Right forelimb (tissue), 1 donor: Measurements from ENCODE around the gene CATSPERZ.

ENCODE experiments used
- DNase-seq: peaks from one replicate; pipeline ENCODE4 v3.0.0-alpha.2; 2018

The CATSPERZ gene

DNA sequence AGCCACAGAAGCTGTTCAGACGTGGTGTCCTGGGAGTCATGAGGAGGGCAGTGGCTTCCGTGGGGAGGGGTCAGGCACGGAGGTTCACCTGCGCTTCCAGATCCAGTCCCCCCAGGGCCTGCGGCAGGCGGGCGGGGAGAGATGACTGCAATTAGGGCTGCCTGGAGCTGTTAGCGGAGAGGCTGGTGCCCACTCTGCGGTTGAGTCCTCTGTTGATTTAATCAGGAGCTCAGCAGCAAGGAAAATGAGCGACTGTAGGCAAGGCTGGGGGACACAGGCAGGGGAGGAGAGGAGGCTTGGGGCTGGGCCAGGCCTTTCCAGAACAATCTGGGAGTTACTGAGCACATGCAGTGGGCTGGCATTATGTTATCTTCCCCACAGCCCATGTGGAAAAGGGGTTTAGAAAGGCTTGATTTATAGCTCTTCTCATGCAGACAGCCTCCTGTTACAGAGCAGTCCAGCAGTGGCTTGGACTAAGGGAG lies 35.7 kb upstream of the CATSPERZ start:
- DNase-seq, result no peak

DNA sequence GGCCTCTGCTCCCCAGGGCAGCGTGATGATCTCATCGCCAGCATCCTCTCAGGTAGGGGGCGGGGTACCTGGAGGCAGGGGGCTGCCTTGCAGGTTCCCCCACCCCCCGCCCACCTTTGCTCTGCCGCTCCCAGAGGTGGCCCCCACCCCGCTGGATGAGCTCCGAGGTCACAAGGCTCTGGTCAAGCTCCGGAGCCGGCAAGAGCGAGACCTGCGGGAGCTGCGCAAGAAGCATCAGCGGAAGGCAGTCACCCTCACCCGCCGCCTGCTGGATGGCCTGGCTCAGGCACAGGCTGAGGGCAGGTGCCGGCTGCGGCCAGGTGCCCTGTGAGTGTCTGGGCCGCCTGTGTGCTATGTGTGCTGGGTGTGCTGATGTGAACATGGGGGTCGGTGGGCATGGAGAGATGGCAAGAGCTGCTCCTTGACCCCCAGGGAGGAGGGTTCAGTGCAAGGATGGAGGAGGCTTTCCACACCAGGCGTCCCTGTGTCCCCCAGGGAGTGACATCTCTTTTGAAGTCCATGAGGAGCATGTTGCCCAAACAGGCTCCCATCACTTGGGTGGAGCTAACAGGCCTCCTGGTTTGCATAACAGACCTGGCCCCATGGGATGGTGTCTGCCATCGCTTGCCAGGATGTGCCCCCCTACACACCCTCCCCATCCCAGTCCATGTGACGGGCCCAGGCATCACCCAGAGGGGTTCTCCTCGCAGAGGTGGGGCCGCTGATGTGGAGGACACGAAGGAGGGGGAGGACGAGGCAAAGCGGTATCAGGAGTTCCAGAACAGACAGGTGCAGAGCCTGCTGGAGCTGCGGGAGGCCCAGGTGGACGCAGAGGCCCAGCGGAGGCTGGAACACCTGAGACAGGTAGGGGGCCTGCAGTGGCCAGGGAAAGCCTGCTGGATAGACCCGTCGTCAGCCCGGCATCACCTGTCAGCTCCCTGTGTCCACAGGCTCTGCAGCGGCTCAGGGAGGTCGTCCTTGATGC lies 34.7 kb upstream of the CATSPERZ start:
- no peak for DNase-seq

DNA sequence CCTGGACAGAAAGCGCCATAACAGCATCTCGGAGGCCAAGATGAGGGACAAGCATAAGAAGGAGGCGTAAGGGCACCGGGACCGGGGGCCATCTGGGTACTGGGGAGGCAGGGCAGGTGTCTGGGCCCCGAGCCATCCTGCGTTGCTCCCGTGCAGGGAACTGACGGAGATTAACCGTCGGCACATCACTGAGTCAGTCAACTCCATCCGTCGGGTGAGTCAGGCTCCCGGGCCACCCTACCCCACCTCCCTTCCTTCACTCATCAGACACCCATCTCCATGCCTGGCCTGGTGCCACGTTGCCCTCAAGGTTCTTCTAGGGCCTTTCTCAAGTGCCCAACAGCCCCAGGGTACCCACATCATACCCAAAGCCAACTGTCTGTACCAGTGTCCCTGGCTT lies 33.8 kb upstream of the CATSPERZ start:
- DNase-seq, result no peak

DNA sequence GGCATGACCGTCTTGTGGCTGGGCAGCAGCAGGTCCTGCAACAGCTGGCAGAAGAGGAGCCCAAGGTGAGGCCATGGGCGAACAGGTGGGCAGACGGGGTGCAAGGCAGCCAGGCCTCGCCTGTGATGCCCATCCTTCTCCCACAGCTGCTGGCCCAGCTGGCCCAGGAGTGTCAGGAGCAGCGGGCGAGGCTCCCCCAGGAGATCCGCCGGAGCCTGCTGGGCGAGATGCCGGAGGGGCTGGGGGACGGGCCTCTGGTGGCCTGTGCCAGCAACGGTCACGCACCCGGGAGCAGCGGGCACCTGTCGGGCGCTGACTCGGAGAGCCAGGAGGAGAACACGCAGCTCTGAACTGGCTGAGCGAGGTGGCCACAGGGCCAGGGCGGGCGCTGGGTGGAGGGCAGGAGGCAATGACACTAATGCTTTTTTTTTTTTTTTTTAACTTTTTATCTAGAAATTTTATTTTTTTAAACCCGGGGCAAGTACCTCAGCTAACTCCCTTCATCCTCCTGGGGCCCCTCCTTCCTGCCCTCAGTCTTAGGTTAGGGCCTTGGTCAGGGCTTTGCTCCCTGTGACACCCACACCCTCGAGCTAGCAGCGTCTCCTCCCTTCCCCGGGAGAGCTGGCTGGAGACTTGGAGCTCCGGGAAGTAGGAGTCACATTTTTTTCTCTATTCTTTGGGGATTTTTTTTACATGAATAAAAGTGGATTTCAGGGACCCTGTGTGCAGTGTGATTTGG lies 32.8 kb upstream of the CATSPERZ start:
- no peak for DNase-seq

DNA sequence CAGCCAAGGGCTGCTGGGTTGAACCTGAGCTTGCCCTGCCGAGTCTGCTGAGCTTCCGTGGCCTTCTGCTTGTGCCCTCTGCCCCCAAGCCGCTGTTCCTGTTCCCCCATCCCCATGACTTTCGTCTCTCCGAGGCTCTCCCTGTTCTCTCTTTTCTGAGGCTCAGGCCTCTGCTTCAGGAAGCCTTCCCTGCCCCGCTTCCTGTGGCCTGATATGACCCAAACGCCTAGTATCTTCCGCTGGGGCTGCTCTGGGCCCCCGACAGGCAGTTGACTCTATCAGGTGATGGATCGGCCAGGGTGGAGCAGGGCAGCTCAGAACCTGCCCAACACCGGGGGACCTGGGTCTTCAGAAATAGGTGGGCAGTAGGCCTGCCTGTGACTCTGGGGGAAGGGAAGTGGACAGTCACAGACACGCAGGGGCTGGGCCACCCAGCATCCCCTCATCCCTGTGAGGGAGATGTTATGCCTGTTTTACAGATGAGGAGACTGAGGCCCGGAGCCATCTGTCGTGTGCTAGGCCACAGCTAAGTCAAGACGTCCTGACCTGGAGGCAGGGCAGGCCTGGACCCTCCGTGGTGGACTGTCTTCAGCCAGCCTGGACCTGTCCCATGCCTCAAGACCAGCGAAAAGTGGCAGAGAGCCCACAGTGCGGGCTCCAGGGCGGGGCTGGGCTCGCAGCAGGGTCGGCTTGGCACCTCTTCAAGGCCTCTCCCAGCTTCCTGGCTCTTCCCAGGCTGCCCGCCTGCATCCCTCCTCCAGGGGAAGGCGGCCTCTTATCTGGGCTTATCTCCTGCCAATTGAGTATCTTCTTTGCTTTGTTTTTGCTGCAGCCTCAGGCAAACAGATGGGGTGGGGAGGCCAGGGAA lies 31.9 kb upstream of the CATSPERZ start:
- no peak for DNase-seq

DNA sequence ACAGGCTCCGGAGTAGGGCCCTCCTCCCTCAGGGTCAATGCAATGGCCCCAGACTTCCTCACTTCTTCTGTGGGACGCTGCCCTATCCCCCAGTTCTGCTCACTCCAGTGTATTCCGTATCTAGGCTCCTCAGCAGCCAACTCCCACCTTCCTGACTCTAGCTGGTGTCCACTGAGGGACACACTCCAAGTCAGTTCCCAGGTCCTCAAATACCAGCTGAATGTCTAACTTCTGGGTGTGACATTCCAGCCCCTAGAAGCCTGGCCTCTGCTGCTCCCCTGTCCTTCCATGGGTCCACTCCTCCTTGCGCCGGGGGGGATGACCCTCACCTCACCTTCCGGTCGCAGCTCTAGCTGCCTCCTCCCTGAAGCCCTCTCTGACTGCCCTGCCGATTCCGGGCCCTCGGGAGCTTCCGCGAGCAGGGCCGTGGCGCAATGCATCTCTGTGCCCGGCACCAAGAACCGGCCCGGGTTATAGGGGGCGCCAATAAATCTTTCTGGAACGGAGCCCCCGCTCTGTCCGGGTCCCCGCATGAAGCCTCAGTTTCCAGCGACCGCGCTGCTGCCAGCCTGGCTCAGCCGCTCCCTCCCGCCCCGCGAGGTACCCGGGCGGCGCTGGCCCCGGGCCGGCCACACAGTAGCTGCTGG lies 31.1 kb upstream of the CATSPERZ start:
- no peak for DNase-seq

DNA sequence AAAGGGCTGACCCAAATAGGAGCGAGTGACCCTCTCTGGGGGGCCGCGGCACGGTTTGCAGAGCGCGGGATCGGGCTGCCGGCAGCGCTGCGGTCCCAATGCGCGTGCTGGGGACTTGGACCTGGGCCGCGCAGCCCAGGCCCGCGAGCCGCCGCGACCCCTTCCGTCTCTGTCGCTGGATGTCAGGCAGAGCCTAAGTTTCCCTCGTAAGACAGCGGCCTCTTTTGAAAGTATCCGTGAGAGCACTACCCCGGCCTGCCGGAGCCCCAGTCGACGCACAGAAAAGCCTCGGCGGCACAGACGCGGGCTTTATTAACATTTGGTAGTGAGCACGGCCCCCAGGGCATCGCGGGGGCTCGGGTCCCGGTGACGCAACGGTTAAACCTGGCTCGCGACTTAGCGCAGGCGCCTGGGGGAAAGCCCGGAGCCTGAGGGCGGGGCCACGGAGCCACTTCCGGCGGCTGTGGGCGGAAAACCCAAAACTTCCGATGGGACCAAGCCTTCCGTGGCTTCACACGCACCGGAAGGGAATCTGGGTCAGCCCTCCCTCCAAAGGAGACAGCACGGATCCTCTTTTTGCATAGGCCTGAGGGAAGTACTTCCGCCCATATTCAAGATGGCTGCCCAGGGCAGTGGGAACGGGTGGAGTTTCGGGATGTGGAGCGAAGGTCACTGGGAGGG lies 30.5 kb upstream of the CATSPERZ start:
- DNase-seq, result peak; percentile 99

DNA sequence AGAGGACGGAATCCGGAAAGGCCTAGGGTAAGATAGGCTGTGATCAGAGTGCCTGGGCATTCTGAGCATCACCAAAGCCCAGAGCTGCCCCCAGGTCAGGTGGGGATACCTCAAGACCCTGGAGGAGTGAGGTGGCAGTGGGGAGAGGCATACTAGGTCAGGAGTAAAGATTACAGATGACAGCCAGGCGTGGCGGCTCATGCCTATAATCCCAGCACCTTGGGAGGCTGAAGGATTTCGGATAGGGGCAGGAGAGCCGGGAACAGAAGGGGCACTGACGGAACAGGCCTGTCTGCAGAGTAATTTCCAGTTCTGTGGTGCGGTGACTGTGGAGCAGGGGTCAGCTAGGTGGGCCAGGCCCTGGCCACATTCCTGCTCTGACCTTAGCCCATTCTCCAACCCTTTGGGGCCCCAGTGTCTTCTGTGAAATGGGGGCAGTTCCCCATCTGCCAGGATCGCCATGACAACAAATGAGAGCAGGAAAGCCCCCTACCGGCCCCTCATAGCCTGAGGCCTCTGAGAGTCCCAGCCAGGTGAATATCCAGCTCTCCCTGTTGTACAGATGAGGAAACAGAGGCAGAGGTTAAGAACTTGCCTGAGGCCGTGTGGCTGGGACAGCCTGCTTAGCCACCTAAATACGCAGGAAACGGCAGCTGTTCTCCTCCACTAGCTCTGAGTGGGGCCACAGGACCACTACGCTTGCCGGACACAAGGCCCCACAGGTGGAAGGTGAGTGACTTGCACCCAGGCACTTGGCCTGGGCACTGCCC lies 24.9 kb upstream of the CATSPERZ start:
- DNase-seq, result no peak

DNA sequence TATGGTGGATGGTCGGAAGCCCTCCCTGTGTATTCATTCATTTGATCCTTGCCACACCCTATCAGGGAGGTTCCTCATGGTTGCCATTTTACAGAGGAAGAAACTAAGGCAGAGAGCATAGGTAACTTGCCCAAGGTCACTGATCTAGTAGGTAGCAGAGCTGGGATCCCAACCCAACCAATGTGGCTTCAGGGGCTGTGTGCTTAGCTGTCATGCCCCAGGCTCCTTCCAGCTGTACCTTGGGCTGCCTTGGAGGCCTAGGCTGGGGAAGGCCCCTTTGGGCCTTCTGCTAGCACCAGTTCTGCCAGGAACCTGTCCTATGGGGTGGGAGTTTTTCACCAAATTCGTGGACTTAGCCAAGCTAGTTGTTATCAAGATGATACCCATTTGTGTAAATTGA lies 24.3 kb upstream of the CATSPERZ start:
- DNase-seq, result no peak

DNA sequence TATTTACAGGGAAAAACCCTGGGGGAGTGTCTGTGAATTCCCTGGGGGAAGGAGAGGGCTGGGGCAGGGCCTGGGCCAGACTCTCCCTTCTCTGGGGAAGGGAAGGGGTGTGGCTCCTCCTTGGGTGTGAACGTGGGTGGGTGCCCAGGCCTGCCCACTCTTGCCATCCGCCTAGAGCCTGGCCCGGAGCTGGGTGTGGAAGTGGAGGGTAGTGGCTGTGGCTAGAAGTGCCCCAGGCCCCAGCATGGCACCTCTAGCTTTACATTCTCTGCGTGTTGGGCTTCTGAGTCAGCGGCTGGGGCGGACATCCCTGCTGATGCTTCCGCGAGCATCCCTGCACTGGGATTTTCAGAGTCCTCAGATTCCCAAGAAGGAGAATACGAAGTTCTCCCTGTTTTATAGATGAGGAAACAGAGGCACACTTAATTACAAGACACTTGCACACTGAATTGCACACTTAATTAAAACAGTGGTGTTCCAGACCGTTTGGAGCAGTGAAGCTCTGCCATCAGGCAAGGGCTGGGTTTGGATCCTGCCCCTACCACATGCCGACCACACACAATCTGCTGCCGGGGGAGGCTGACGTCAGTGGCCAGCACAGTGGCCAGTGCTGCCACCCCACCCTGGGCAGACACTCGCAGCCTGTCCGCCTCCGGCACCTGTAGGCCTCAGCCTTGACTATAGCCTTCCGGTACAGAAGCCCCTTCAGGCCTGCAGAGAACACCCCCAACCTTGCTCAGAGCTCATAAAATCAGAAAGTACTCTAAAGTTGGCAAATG lies 23.3 kb upstream of the CATSPERZ start:
- no peak for DNase-seq

DNA sequence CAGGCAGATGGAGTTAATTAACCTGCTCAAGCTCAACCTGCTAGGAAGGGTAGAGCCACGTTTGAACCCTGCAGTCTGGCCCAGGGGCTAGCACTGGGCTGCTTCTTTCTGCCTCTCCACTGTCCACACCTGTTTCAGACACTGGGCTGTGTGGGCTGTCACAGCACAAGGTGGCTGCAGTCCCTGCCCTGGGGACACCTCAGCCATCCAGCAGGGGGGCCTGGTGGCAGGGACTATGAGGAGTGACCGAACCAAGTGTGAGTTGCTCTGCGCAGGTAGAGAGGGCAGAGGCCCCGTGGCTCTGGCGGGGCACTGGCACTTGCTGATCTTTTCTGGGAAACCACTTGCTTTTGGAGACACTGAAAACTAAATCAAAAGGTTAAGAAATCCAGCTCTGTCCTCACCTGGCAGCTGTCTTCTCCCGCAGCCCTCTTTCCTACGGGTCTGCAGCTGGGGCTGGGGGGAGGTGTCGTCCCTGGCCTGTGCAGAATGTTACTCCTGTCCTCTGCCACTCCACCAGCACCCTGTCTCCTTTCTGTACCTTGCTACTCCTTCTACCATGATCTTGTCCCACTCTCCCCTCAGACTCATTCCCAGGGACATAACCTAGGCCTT lies 21.5 kb upstream of the CATSPERZ start:
- DNase-seq, result no peak

DNA sequence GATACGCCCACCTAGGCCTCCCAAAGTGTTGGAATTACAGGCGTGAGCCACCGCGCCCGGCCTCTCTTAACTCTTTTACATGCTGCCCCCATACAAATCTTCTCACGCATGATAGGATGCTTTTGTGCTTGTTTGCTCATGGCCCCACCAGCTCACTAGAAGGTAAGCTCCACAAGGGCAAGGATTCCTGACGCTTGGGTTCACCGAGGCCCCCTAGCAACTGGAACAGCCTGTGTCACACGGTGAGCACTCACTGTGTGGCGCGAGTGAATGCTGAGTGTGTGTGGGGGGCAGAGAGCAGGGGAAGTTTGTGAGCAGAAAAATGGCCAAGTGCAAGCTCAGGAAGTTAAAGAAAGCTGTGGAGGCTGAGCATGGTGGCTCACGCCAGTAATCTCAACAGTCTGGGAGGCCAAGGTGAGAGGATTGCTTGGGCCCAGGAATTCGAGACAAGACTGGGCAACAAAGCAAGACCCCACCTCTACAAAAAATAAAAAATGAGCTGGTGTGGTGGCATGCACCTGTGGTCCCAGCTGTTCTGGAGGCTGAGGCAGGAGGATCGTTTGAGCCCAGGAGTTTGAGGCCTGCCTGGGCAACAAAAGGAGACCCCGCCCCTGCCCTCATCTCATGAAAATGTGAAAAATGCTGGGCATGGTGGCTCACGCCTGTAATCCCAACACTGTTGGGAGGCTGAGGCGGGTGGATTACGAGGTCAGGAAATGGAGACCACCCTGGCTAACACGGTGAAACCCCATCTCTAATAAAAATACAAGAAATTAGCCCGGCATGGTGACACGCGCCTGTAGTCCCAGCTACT lies 18.0 kb upstream of the CATSPERZ start:
- DNase-seq, result no peak

DNA sequence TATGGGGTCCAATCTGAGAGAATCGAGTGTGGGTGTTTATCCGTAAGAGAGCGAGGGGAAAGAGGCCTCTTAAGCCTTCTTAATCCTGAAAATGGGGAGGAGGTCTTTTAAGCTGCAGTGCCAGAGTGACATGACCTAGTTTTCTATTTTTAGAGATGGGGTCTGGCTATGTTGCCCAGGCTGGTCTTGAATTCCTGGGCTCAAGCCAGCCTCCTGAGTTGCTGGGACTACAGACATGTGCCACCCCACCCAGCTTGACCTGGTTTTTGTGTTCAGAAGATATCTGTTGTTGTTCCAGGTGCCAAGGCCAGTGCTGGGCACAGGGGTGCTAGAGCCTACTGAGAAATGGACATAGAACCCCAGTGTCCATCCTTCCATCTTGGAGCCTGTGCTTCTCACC lies 17.1 kb upstream of the CATSPERZ start:
- DNase-seq, result no peak

DNA sequence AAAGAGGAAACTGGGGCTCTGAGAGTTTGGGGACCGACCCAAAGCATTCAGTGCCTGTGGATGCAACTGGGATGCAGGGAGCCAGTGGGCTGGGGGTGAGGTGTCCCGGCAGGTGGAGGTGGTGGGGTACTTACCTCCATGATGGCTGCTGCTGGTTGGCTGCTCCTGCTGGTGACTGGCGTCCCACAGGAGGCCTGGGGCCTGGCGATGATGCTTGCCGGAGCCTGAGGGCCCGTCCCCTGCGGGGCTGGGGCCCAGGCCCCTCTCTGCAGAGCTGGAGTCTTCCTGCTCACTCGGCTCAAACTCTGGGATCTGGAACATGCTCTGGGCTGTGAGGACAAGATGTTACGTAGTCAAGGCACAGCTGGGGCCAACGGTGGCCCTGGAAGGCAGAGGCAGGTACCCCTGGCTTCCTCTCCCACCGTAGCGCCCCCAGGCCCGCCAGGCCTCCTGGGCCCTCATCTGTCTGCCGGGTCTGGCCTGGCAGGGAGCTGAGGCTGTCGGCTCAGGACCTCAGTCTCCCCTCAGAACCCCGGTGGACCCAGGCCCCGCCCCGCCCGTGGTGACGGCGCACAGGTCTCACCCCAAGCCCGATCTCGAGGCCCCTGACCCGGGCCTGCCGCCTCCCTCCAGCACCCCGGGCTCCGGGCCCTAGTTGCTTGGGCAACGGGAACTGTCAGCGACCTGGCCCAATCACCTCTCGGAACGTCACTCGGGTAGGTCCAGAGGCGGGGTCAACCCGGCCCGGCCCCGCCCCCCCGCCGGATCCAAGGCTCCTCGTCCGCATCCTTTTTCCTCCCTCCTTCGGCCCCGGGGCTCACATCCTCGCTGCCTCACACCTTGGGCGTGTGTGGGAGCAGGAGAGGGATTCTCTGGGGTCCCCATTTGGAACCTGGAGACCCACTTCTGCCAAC lies 15.9 kb upstream of the CATSPERZ start, which contains the start of gene BAD:
BAD (minus strand) TSS at position 618 of the 914 bp plus-strand sequence; CDS start at position 321, 297 bp downstream.
- DNase-seq, result peak; percentile 97

DNA sequence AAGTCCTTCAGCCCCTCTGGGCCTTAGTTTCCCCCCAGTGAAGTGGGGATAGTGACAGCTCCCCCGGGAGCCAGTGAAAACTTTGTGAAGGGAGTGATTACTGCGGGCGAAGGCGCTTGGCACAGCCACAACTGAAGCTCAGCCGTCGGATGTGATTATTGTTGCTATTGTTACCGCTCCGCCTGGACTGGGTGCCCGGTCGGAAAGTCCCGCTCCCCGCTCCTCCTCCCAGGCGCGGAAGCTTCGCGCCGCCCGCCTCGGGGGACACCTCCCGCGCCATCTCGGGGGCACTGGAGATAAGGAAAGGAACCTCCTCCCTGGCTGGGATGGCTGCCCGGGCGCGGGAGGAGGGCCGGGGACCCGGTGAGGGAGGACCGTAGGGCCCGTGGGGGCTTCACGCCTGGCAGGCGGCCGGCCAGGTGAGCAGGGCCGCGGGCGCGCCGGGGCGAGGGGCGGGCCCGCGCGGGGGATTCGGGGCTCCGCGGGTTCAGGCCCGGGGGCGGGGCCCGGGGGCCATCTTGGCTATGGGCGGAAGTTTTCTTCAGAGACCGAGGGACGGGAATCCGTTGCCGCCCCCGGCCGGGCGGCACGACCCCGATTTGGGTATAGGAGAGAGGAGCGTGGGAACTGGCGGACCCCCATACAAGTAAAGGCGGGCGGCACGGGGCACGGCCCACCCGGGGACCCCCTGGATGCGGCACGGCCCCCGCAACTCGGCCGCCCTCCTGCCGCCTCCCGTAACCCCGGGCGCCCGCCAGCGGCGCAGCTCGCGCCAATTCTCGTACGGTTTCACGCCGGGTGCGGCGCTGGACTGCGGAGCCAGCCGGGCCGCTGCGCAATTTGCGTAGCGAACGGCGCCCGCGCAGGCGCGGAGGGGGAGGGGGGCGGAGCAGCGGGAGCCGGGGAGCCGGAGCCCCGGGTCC lies 14.9 kb upstream of the CATSPERZ start, which contains the start of gene GPR137:
GPR137 (plus strand) TSS at position 887 of the 923 bp plus-strand sequence. CDS start 677 bp downstream, outside the sequence.
- DNase-seq, result peak; percentile 95
